Right atrium auricular region (tissue), 2 donors: ENCODE results near the gene SFXN5. TPM values are rescaled to one million over a fixed set of nuclear protein-coding genes. Genes with fewer than 3 reads are reported as not detected.

ENCODE experiments used
- DNase-seq: peaks from one replicate; pipeline ENCODE4 v3.0.0-alpha.2; 2019; ENCODE audit warnings: low spot score
- H3K27ac ChIP-seq, 2 donors: fragments of 200-600 bp; sonication (generic); 1 replicate in 1 of 2; 2 replicates in 1 of 2; pipeline ENCODE4 v1.5.1; 2016 to 2019
- H3K27me3 ChIP-seq, 2 donors: fragments of 200-600 bp; sonication (generic); one replicate each; pipeline versions ENCODE4 v1.5.1 to v1.6.0; 2017 to 2019
- H3K36me3 ChIP-seq: fragments of 200-600 bp; sonication (generic); one replicate; pipeline ENCODE4 v1.5.1; 2016
- H3K4me1 ChIP-seq, 2 donors: fragments of 200-600 bp; sonication (generic); one replicate each; pipeline versions ENCODE4 v1.5.1 to v1.6.0; 2017 to 2019
- H3K4me3 ChIP-seq, 2 donors: fragments of 200-600 bp; sonication (generic); 1 replicate in 1 of 2; 2 replicates in 1 of 2; pipeline ENCODE4 v1.5.1; 2017 to 2019; ENCODE audit warnings: mild to moderate bottlenecking in 1 of 2, moderate library complexity in 1 of 2
- H3K9me3 ChIP-seq, 2 donors: fragments of 200-600 bp; sonication (generic); one replicate each; pipeline ENCODE4 v1.5.1; 2019
- total RNA-seq, 2 donors: library from RNA; depleted of rRNA; stranded (reverse); fragments of >200 nt; gene quantifications; one replicate each; pipeline ENCODE4 v1.1.0, GENCODE V29; 2016
- TF ChIP-seq, protein P1 (sequence below), 2 donors: fragments of 200-600 bp; sonication (generic); IDR thresholded peaks; one replicate each; pipeline ENCODE4 v1.5.1; 2019; ENCODE audit warnings: antibody characterized with exemption in 2 of 2

The SFXN5 gene
- total RNA-seq, 2 donors from 2014 or later = 4.5 to 5.8 TPM

- no peak within 1 kb of the TSS for H3K27ac ChIP-seq
- TF ChIP-seq, protein P1, sequence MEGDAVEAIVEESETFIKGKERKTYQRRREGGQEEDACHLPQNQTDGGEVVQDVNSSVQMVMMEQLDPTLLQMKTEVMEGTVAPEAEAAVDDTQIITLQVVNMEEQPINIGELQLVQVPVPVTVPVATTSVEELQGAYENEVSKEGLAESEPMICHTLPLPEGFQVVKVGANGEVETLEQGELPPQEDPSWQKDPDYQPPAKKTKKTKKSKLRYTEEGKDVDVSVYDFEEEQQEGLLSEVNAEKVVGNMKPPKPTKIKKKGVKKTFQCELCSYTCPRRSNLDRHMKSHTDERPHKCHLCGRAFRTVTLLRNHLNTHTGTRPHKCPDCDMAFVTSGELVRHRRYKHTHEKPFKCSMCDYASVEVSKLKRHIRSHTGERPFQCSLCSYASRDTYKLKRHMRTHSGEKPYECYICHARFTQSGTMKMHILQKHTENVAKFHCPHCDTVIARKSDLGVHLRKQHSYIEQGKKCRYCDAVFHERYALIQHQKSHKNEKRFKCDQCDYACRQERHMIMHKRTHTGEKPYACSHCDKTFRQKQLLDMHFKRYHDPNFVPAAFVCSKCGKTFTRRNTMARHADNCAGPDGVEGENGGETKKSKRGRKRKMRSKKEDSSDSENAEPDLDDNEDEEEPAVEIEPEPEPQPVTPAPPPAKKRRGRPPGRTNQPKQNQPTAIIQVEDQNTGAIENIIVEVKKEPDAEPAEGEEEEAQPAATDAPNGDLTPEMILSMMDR (IDR thresholded peaks at IDR 0.05) = no peak
- H3K27me3 ChIP-seq = peaks cover 69 to 88% of the 10 kb centered on the region in 2 donors
- H3K36me3 ChIP-seq = no peaks in the 10 kb centered on the region
- H3K4me1 ChIP-seq = peaks cover 0 to 58% of the 10 kb centered on the region in 2 donors
- peak within 1 kb of the TSS; percentile 19 to 44 for H3K4me3 ChIP-seq
- no peak for DNase-seq
- no peaks in the 10 kb centered on the region for H3K9me3 ChIP-seq
Measured at GRCh38 chr2:72917138-72917876, 154.2 kb downstream of the SFXN5 start, which contains the start of gene EMX1. EMX1 (plus strand) TSS chr2:72917519; CDS start chr2:72917853, 334 bp downstream.

GRCh38 chr2:72916743-72917137 lies 154.8 kb downstream of the SFXN5 start:
- Histone ChIP-seq H3K27ac (no peak overlapping the region), H3K4me1 (peaks cover 0 to 58% of the 10 kb centered on the region in 2 donors), H3K4me3 (peak overlapping the region; percentile 15 to 44), H3K27me3 (peaks cover 69 to 90% of the 10 kb centered on the region in 2 donors), H3K36me3 (no peaks in the 10 kb centered on the region), H3K9me3 (no peaks in the 10 kb centered on the region)
- TF ChIP-seq, protein P1 (IDR thresholded peaks at IDR 0.05) = no peak
- DNase-seq = no peak

GRCh38 chr2:72915907-72916742 lies 155.4 kb downstream of the SFXN5 start:
- no peaks in the 10 kb centered on the region for H3K36me3 ChIP-seq
- peaks cover 0 to 58% of the 10 kb centered on the region in 2 donors for H3K4me1 ChIP-seq
- no peak overlapping the region for H3K27ac ChIP-seq
- no peak for DNase-seq
- H3K4me3 ChIP-seq = peak overlapping the region; percentile 15 to 44
- TF ChIP-seq, protein P1 (IDR thresholded peaks at IDR 0.05) = no peak
- peaks cover 67 to 87% of the 10 kb centered on the region in 2 donors for H3K27me3 ChIP-seq
- no peaks in the 10 kb centered on the region for H3K9me3 ChIP-seq

GRCh38 chr2:72915320-72915906 lies 156.1 kb downstream of the SFXN5 start:
- Histone ChIP-seq H3K27me3 (peaks cover 65 to 80% of the 10 kb centered on the region in 2 donors), H3K36me3 (no peaks in the 10 kb centered on the region), H3K4me1 (peaks cover 0 to 52% of the 10 kb centered on the region in 2 donors), H3K9me3 (no peaks in the 10 kb centered on the region), H3K4me3 (peak overlapping the region; percentile 15 to 44), H3K27ac (no peak overlapping the region)
- DNase-seq = no peak
- TF ChIP-seq, protein P1 (IDR thresholded peaks at IDR 0.05) = no peak

DNA sequence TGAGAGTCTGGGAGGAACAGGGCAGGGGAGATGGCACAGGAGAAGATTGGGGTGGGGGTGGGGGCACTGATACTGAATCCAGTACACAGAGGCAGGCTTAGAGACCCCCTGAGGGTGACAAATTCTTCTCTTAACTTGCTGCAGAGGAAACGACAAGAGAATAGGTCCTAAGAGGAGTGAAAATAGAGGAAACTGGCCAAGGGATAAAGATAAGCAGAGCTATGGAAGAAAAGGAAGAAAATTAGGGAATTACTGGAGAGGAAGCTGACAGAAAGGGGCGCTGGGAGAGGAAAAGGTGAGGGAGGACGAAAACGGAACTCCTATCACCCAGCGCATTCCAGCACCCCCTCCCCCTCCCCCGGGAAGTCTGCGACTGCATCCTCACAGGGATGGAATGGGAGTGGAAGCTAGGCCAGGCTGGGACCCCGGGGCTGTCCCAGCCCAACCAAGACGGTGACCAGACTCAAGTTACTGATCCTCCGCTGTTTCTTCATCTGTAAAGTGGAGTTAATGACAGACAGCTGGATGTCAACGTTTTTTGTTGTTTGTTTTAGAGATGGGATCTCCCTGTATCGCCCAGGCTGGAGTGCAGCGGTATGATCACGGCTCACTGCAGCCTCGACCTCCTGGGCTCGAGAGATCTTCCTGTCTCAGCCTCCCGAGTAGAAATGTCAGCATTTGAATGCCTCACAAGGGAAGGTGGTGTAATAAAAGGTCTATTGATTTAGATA lies 156.8 kb downstream of the SFXN5 start:
- Histone ChIP-seq H3K4me3 (no peak overlapping the region), H3K27ac (no peak overlapping the region), H3K4me1 (peaks cover 0 to 46% of the 10 kb centered on the region in 2 donors), H3K27me3 (peaks cover 60 to 73% of the 10 kb centered on the region in 2 donors), H3K9me3 (no peaks in the 10 kb centered on the region), H3K36me3 (no peaks in the 10 kb centered on the region)
- DNase-seq = no peak
- TF ChIP-seq, protein P1 (IDR thresholded peaks at IDR 0.05) = no peak
